NCI-H146 (cell line): ENCODE results near the gene AGRN.
"Not testable (repeated sequence)": the region's sequence is repeated elsewhere in the genome, so short reads cannot be mapped to it uniquely, and the experiment has no call there.

Experiments used
- DNase-seq: peaks from one replicate; lab custom pipeline; 2025; lab: John Stamatoyannopoulos, UW

The AGRN gene

GRCh38 chr1:981955-982558 is 37.9 kb upstream of the AGRN start, which contains the start of gene PERM1:
PERM1 (minus strand) TSS chr1:982093; CDS start chr1:981029, 1,064 bp downstream.
- DNase-seq = no peak

GRCh38 chr1:982765-983436 is 37.0 kb upstream of the AGRN start:
- DNase-seq = no peak

GRCh38 chr1:983798-984475 is 36.0 kb upstream of the AGRN start:
- no peak for DNase-seq

DNA sequence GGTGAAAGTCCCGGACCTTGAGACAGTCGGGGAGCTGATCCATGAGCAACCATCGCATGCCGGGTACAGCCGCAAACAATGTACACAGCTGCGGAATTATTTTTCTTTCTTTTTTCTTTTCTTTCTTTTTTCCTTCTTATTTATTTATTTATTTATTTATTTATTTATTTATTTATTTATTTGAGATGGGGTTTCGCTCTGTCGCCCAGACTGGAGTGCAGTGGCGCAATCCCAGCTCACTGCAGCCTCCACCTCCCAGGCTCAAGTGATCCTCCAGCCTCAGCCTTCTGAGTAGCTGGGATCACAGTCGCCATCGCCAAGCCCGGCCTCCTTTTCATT is 35.5 kb upstream of the AGRN start:
- no peak for DNase-seq

- no peak for DNase-seq
These were observed 34.8 kb upstream of the AGRN start for GRCh38 chr1:985126-985525.

DNA sequence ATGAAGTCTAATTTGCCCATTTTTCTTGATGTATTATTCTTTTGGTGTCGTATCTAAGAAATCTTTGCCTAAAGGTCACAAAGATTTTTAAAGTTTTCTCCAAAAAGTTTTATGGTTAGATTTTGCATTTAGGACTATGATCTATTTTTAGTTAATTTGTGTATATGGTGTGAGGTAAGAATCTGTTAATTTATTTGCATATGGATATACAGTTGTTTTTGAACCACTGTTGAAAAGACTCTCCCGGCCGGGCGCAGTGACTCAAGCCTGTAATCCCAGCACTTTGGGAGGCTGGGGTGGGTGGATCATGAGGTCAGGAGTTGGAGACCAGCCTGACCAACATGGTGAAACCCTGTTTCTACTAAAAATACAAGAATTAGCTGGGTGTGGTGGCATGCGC is 31.9 kb upstream of the AGRN start:
- DNase-seq = not testable (repeated sequence)

DNA sequence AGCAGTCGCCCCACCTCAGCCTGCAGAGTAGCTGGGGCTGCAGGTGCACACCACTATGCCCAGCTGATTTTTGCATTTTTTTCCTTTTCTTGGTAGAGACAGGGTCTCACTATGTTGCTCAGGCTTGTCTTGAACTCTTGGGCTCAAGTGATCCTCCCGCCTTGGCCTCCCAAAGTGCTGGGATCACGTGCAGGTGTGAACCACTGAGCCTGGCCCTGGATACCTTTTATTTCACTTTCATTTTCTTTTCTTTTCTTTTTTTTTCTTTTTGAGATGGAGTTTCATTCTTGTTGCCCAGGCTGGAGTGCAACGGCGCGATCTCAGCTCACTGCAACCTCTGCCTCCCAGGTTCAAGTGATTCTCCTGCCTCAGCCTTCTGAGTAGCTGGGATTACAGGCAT is 28.6 kb upstream of the AGRN start:
- DNase-seq = not testable (repeated sequence)

GRCh38 chr1:991895-992294 is 28.0 kb upstream of the AGRN start:
- no peak for DNase-seq

DNA sequence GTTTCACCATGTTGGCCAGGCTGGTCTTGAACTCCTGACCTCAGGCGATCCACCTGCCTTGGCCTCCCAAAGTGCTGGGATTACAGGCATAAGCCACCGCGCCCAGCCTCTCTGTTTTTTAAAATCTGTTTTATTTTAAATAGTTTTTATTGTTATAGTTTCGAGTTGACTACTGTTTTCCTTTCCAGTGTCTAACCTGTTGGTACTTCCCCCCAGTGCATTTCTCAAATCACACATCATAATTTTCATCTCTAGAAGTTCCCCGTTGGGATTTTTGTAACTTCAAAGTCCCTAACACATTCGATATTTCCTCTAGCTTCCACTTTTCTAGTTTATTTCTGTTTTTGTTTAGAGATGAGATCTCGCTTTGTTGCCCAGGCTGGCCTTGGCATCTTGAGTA is 27.6 kb upstream of the AGRN start:
- no peak for DNase-seq

- no peak for DNase-seq
These were observed 26.4 kb upstream of the AGRN start for GRCh38 chr1:993379-993995.

GRCh38 chr1:994546-994945 is 25.4 kb upstream of the AGRN start:
- DNase-seq = not testable (repeated sequence)

- DNase-seq = no peak
These were observed 24.0 kb upstream of the AGRN start for GRCh38 chr1:995665-996633.

- DNase-seq = no peak
These were observed 22.8 kb upstream of the AGRN start for GRCh38 chr1:996851-997712.

DNA sequence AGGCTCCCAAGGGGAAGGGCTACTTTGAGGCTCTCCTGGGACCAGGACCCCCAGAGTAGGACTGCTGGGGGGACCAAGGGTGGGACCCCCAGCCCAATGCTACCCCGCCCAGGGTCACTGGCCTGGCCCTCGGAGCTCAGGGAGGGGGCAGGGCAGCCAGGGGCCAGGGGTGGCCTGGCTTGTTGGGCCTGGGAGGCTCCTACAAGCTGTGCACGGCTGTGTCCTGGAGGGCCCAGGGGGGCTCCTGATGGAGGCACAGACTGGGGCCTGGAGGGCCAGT is 22.3 kb upstream of the AGRN start:
- DNase-seq = no peak

GRCh38 chr1:997993-998744 is 21.8 kb upstream of the AGRN start:
- DNase-seq = no peak

- no peak for DNase-seq
These were observed 21.2 kb upstream of the AGRN start for GRCh38 chr1:998745-998994.

GRCh38 chr1:998995-999724 is 20.8 kb upstream of the AGRN start:
- DNase-seq = peak; percentile 42

DNA sequence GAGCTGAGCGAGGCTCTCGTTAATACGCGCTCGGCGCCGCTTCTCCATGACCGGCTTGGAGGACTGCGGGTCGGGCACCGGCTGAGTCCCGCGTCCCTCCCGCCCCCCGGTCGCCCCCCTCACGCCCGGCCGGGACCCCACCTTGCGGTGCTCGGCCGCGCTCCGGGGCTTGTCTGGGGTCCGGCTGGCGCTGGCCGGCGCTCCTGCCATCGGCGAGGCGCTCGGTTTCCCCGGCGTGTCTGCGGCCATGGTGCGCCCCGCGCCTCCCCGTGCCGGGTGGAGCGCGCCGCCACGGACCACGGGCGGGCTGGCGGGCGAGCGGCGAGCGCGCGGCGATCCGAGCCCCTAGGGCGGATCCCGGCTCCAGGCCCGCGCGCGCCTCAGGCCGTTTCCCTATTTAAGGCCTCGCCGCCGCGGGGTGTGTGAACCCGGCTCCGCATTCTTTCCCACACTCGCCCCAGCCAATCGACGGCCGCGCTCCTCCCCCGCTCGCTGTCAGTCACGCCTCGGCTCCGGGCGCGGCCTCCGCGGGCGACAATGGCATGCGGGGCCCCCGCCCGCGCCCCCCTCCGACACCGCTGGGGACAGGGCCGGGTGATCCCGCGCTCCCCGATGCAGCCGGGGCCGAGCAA is 20.1 kb upstream of the AGRN start, which contains the start of gene HES4:
Gene HES4, minus strand, starts transcription at position 373 of the 632 bp plus-strand sequence. Its CDS starts 124 bp downstream, at position 249.
- DNase-seq = peak; percentile 79

DNA sequence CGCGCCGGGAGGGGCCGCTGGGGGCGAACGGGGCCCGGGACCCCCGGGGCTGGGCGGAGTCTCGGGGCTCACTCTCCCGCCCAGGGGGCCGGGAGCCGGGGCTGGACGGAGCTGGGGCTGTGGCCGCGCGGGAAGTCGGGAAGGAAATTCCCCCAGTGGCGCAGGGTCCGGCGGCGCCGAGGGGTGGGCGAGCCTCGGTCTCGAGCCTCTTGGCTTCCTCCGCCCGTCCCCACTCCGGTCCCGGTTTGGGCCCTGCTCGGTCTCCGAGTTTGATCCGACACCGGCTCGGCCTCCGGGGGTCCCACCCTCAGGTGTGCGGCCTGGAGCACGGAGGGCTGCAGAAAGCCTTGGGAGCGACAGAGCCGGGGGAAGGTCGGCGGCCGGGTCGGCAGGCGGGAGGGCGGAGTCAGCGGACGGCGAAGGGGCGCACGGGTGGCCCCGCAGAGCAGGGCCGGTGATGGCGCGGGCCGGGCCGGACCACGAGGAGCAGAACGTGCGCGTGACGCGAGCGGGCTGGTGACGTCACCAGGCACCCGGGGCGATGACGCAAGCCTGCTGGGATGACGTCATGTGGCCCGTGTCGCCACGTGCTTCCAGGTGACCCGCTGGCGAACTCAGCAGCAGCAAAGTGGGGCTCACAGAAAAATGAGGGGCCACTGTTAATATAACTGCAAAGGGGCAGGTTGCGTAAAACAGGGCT is 19.4 kb upstream of the AGRN start:
- DNase-seq = peak; percentile 63
